Stimulated activated CD8-positive, alpha-beta memory T cell treated with anti-CD3 and anti-CD28 coated beads, Interleukin-7, amount 100 ng/mL, for 48 hours (primary cell): ENCODE results near the gene SUSD1.
A peak's percentile ranks its signal among the peaks of the same experiment; 100 is the strongest.

Experiments
- DNase-seq, 2 donors: peaks; one replicate each; pipeline ENCODE4 v3.0.0-alpha.2; 2020; ENCODE audit warnings: low read depth in 1 of 2; ENCODE audit errors: extremely low read depth in 1 of 2

SUSD1 gene

DNA sequence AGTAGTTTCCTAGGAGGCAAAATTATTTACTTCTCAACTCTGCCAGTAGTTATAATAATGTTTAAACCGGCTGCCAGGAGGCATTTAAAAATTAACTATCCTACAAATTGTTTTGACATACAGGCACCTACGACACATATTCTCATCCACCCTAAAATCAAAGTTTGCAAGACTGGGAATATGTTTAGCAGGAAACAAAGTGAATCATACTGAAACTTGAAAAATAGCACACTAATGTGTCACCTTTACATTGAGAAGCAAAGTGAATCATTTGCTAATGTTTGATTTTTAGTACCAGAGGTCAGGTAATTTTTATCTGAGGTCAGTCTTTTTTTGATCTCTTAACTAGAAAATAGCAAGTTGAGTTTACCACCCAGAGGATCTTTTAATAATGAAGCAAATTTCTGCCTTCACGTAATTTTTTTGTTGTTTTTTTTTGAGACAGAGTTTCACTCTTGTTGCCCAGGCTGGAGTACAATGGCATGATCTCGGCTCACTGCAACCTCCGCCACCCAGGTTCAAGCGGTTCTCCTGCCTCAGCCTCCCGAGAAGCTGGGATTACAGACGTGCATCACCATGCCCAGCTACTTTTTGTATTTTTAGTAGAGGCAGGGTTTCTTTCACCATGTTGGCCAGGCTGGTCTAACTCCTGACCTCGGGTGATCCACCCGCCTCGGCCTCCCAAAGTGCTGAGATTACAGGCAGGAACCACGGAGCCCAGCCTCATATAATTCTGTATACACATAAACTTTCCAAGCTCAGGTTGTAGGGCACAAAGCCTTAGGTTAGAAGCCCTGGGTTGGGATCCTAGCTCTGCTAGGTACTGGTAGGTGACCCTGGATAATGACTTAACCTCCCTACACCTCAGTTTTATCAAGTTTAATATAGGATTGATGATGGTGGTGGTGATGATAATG lies 154.2 kb downstream of the SUSD1 start:
- no peak for DNase-seq

DNA sequence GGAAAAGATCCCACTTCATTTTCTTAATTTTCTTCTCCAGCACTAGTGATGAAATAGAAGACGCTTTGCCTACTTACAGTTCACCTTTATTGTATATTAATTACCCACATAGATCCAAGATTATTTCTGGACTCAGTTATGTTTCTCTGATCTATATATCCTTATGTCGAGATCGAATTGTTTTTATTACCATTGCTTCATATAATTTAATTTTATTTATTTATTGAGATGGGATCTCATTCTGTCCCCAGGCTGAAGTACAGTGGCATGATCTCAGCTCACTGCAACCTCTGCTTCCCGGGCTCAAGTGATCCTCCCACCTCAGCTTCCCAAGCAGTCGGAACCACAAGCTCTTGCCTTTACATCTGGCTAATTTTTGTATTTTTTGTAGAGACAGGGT lies 157.2 kb downstream of the SUSD1 start:
- no peak for DNase-seq

- DNase-seq = no peak
Observed at GRCh38 chr9:112015736-112016135, 159.4 kb downstream of the SUSD1 start.

DNA sequence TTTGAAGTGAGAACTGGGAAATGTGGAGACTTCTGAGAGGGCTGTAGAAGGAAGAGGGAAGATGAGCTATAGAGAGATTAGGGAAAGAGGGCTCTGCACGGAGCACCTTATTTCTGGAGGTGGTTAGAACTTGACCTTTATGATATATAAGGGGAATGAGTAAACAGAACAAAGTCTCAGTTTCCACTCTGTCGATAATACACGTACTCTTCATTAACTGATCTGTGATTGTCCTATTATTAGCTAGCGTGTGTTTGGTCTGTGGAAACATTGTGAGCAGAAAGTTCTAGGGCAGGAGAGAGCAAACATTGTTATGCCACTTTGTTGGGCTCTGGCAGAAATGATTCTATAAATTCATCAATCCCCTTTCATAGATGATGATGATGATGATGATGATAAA lies 159.9 kb downstream of the SUSD1 start:
- DNase-seq = no peak

DNA sequence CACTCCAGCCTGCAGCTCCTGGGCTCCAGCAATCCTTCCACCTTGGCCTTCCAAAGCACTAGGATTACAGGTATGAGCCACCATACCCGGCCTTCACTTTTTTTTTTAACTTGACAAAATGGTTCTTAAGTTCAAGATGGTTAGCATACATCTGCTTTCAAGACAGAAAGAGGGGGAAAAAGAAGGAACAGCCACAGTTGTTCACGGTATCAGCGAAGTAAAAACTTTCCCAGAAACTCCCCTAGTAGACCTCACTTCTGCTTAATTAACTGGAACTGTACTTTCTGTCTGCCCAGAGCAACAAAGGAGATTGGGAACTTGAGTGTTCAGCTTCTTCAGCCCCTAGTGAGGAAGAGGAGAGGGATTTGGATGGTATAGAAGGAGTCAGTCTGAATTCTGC lies 161.8 kb downstream of the SUSD1 start:
- no peak for DNase-seq

DNA sequence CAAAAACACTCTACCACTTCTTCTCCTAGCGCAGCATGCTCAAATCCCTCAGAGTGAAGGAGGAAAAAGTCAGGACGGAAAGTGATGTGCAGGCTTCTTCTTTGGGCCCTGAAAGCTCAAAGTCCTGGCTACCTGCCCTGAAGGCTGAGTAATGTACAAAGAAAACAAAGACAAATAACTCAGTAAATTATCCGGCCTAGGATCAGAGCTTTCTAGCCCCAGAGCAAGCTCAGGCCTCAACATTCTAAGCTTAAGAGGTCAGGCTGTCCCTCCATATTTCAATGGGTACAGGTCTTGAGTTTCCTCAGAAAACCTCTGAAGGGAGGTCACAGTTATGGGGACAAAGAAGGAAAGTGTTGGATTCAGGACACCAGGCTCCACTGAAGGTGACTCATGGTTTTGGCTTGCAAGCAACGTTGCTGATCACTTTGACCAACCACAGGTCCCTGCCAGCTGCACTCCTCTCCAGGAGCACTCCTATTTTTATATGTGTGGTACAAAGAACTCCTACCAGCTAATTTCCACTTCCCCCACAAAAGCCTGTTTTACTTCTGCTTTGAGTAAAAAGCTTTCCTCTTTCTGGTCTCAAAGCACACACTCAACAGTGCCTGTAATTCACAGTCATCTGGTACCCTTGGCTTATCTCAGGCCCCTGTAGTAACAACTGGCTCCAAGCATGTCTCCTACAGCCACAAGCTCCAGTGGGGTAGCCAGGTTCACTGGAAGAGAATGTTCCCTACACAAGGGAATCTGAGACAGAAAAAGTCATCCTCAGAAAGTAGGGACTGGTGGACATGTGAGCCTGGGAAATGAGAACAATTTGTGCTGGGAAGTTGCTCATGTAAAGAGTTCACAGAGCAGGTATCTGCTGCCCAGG lies 162.8 kb downstream of the SUSD1 start:
- peak in 1 of 2 donors; percentile 44 for DNase-seq

DNA sequence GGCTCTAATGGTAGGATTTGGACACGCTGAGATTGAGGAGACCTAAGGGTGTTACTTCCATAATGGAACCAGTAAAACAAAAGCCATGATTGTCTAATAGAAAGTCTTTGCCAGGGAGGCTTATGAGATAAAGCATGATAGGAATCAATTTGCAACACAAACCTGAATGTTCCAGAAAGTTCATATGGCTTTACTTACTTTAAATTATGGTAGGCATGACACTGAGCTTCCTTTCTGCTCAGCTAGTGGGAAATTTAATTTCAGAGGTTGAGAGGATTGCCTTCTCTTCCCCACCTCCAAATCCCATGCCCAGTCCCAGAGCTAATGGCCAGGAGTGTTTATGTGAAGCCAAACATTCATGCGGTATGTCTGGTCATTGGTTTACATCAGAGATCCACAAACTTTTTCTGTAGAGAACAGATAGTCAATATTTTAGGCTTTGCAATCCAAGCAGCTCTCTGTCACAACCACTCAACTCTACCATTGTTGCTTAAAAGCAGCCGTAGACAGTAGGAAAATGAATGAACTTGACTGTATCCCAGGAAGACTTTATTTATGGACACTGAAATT lies 164.0 kb downstream of the SUSD1 start:
- DNase-seq = no peak

- no peak for DNase-seq
Observed at GRCh38 chr9:112010537-112010936, 164.6 kb downstream of the SUSD1 start.

- no peak for DNase-seq
Observed at GRCh38 chr9:112009656-112010055, 165.4 kb downstream of the SUSD1 start.

GRCh38 chr9:112007575-112008240 lies 167.4 kb downstream of the SUSD1 start:
- no peak for DNase-seq

DNA sequence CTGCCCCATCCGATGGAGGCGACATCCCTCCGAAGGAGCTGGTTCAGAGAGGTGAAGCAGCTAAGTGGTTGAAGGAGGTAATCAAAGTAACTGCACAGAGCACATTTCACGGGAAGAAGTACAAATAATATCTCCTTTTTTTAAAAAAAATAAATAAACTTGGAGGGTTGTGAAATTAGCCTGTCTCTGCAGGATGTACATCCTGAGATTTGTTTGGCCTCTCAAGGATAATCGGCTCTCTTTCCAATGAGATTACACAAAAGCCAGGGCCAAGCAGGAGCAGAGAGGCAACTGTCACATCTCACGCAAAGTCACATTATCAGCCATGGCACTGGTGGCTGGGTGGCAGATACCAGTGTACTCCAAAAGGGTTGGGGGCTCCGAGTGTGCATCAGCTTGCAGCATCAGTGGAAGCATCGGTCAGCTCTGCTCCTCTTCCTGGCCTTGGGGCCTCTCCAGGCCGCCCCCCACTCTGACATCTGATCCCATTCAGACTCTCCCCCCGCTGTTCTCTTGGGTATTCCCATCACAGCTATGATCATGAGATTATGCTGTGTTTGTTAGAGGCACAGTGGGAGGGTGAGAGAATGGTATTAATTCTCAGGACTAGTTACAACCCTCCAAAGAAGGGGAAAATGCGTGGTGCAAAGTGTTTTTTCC lies 168.6 kb downstream of the SUSD1 start:
- no peak for DNase-seq

DNA sequence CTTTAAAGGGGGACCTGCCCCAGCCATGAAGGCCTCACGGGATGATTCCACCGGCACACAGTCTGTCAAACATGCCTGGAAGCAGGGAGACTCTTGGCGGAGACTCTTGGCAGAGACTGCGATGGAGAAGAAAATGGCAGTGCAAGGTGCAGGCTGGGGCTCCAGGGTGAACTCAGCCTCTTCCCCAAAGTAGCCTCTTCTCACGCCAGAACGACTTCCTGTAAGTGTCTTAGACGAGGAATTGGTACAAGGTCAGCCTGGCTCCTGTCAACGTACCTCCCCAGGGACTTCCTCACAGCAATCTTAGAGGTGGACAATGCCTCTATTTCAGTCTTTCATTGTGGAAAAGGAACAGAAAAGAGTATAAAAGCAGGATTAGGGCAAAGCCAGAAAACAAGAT lies 169.2 kb downstream of the SUSD1 start:
- no peak for DNase-seq

DNA sequence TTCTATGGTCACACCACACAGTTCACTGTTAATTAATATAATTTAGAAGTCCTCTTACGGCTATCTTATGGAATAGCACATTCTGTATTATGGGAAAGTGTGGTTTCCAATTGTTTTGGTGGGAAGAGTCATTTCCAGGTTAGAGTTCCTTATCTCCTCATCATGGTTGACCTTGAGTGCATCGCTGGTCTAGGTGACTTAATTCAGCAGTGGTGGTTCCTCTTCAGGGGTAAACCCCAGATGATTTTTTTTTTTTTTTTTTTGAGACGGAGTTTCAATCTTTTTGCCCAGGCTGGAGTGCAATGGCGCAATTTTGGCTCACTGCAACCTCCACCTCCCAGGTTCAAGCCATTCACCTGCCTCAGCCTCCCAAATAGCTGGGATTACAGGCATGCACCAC lies 171.6 kb downstream of the SUSD1 start:
- no peak for DNase-seq

GRCh38 chr9:112002847-112003457 lies 172.1 kb downstream of the SUSD1 start:
- no peak for DNase-seq

DNA sequence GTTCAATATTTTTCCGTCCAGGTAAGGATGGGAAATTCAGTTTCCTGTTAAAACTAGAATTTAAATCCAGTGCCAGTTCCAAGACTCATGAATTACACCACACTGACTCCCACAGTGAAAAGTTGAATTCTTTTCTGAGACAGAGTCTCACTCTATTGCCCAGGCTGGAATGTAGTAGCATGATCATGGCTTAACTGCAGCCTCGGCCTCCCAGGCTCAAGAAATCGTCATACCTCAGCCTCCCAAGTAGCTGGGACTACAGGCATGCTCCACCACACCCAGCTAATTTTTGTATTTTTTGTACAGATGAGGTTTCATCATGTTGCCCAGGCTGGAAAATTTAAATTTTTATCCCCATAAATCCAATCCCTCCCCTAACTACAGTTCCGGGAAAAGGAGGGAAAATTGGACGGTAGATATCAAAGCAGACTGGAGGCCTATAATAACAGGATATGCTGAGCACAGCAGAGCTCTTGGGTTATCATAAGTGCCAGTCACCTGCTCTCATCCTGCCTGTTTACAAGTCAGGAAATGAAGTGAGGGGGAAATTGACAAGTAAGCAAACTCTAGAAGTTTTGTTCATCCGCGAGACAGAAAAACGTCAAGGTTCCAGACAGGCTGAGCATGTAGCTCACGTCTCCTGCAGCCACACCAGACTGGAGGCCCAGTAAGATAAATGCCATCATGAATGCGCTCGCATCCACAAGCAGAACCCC lies 172.8 kb downstream of the SUSD1 start:
- DNase-seq = no peak

DNA sequence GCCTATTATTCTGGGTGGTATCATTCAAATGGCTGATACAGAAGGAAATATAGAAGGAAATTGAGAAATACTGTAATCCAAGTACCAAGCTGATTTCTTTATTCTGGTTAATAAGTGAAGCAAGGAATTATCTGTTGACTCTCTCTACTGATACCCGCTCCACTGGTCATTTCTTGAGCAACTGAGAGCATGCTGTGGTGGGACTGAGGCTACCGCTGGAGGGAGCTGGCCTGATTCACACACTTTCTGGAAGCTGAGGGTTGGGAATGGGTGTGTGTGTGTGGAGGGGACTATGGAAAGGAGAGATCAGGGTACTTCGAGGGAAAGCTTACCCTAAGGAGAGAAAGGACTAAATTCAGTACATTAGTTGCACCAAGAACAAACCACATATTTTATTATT lies 174.4 kb downstream of the SUSD1 start:
- DNase-seq = no peak

DNA sequence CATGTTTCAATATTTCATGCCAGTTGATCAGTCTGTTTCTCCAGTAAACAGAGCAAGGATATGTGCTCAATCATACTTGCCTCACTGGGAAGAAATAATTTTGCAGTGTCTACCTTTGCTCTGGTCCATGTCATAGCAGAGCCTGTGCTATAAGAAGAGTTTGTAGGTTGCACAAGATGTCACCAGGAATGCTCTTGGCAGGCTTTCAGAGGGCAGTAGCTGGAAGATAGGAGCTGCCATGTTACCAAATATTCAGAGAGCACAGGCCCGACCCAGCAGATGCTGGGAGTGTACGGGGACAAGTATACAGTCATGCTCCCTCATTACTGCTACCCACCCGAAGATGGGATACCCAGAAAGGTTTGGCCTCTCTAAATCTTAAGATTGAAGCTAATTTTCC lies 175.8 kb downstream of the SUSD1 start:
- DNase-seq = no peak

GRCh38 chr9:111997831-111998230 lies 177.3 kb downstream of the SUSD1 start:
- DNase-seq = no peak

DNA sequence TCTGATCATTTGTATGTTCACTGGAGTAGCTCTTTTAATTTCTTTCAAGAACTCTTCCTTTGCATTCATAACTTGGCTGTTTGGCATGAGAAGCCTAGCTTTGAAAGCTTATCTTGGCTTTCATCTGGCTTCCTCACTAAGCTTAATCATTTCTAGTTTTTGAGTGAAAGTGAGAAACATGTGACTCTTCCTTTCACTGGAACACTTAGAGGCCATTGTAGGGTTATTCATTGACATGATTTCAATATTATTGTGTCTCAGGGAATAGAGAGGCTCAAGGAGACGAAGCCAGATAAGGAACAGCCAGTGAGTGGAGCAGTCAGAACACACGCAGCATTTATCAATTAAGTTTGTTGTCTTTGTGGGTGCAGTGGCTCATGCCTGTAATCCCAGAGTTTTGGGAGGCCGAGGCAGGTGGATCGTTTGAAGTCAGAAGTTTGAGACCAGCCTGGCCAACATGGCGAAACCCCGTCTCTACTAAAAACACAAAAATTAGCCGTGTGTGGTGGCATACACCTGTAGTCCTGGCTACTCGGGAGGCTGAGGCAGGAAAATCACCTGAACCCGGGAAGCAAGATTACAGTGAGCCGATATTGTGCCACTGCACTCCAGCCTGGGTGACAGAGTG lies 180.2 kb downstream of the SUSD1 start:
- DNase-seq = no peak
